Trophoblast cell (in vitro differentiated cells and primary cell): ENCODE results near the gene ZNF398.

Source experiments
- DNase-seq, 2 donors: peaks; one replicate each; pipeline ENCODE4 v3.0.0-alpha.2; 2016
- H2AFZ ChIP-seq: 2 replicates; pipeline ENCODE4 v1.6.1; 2013; ENCODE audit warnings: low read length, moderate library complexity, mild to moderate bottlenecking; ENCODE audit not compliant: insufficient read depth, poor library complexity
- H2AK5ac ChIP-seq: 2 replicates; pipeline ENCODE4 v1.6.1; 2013; ENCODE audit warnings: mild to moderate bottlenecking, low read length
- H2BK120ac ChIP-seq: 2 replicates; pipeline ENCODE4 v1.6.1; 2013; ENCODE audit warnings: low read length, mild to moderate bottlenecking, moderate library complexity; ENCODE audit not compliant: insufficient read depth, poor library complexity
- H2BK12ac ChIP-seq: 2 replicates; pipeline ENCODE4 v1.6.1; 2013; ENCODE audit warnings: mild to moderate bottlenecking, low read length, moderate library complexity
- H2BK5ac ChIP-seq: 2 replicates; pipeline ENCODE4 v1.6.1; 2013; ENCODE audit warnings: low read length, low read depth, moderate library complexity, mild to moderate bottlenecking; ENCODE audit not compliant: poor library complexity
- H3K14ac ChIP-seq: 2 replicates; pipeline ENCODE4 v1.6.1; 2013; ENCODE audit warnings: mild to moderate bottlenecking, low read length
- H3K18ac ChIP-seq: 2 replicates; pipeline ENCODE4 v1.6.1; 2013; ENCODE audit warnings: mild to moderate bottlenecking, low read length
- H3K23ac ChIP-seq: 2 replicates; pipeline ENCODE4 v1.6.1; 2013; ENCODE audit warnings: low read length
- H3K27ac ChIP-seq: 2 replicates; pipeline ENCODE4 v1.5.1; 2013; ENCODE audit warnings: low read depth, mild to moderate bottlenecking, inconsistent platforms, low read length, moderate library complexity
- H3K27me3 ChIP-seq: 2 replicates; pipeline ENCODE4 v1.6.1; 2013; ENCODE audit warnings: inconsistent platforms, mild to moderate bottlenecking, low read length, moderate library complexity; ENCODE audit not compliant: insufficient read depth
- H3K36me3 ChIP-seq, 2 experiments: 1 replicate in 1 of 2; 2 replicates in 1 of 2; pipeline ENCODE4 v1.6.1; 2013; ENCODE audit warnings: low read length in 2 of 2, mild to moderate bottlenecking in 2 of 2, moderate library complexity in 1 of 2; ENCODE audit not compliant: insufficient read depth in 2 of 2, control insufficient read depth in 1 of 2
- H3K4ac ChIP-seq: 2 replicates; pipeline ENCODE4 v1.6.1; 2013; ENCODE audit warnings: low read depth, mild to moderate bottlenecking, low read length, moderate library complexity
- H3K4me1 ChIP-seq, 2 experiments: 1 replicate in 1 of 2; 2 replicates in 1 of 2; pipeline ENCODE4 v1.6.1; 2013; ENCODE audit warnings: low read length in 2 of 2, mild to moderate bottlenecking in 2 of 2, moderate library complexity in 1 of 2; ENCODE audit not compliant: insufficient read depth in 2 of 2, control insufficient read depth in 1 of 2
- H3K4me2 ChIP-seq: 2 replicates; pipeline ENCODE4 v1.6.1; 2013; ENCODE audit warnings: inconsistent platforms, mild to moderate bottlenecking, low read length, moderate library complexity
- H3K4me3 ChIP-seq: 2 replicates; pipeline ENCODE4 v1.5.1; 2013; ENCODE audit warnings: mild to moderate bottlenecking, low read depth, low read length, inconsistent platforms
- H3K79me1 ChIP-seq: one replicate; pipeline ENCODE4 v1.6.1; 2013; ENCODE audit warnings: low read length
- H3K79me2 ChIP-seq: 2 replicates; pipeline ENCODE4 v1.6.1; 2013; ENCODE audit warnings: low read length, mild to moderate bottlenecking; ENCODE audit not compliant: control insufficient read depth, insufficient read depth, poor library complexity
- H3K9ac ChIP-seq: 2 replicates; pipeline ENCODE4 v1.6.1; 2013; ENCODE audit warnings: mild to moderate bottlenecking, low read length
- H3K9me3 ChIP-seq: 2 replicates; pipeline ENCODE4 v1.6.1; 2013; ENCODE audit warnings: low read depth, mild to moderate bottlenecking, control low read depth, inconsistent platforms, low read length; ENCODE audit not compliant: insufficient read depth
- H4K12ac ChIP-seq: 2 replicates; pipeline ENCODE4 v1.6.1; 2013; ENCODE audit warnings: low read depth, mild to moderate bottlenecking, low read length, moderate library complexity
- H4K8ac ChIP-seq: 2 replicates; pipeline ENCODE4 v1.6.1; 2013; ENCODE audit warnings: low read depth, mild to moderate bottlenecking, low read length, moderate library complexity
- H4K91ac ChIP-seq: one replicate; pipeline ENCODE4 v1.6.1; 2013; ENCODE audit warnings: low read depth, mild to moderate bottlenecking, low read length, moderate library complexity
- WGBS: extraction: QIAGEN DNeasy Blood & Tissue Kit; methylation state at CpG from one replicate; pipeline ENCODE4 v1.1.7; 2013; ENCODE audit warnings: missing lambda C conversion rate; ENCODE audit not compliant: insufficient read length, insufficient coverage; ENCODE audit errors: extremely low coverage; 5-methylcytosine and 5-hydroxymethylcytosine counted together

The ZNF398 gene

GRCh38 chr7:149214020-149214720 lies 66.9 kb downstream of the ZNF398 start:
- no peak overlapping the region for H2AK5ac ChIP-seq
- no peaks in the 10 kb centered on the region for H3K79me1 ChIP-seq
- H3K18ac ChIP-seq: no peak overlapping the region
- H3K36me3 ChIP-seq: peaks cover 43 to 67% of the 10 kb centered on the region in 2 experiments
- no peaks in the 10 kb centered on the region for H3K9me3 ChIP-seq
- no peak overlapping the region for H3K23ac ChIP-seq
- H3K9ac ChIP-seq: no peak overlapping the region
- H4K91ac ChIP-seq: no peak overlapping the region
- no peaks in the 10 kb centered on the region for H3K79me2 ChIP-seq
- WGBS: no CpG with 5 or more reads among the region's 7 CpGs
- no peak overlapping the region for H2BK12ac ChIP-seq
- no peak overlapping the region for H2AFZ ChIP-seq
- no peak overlapping the region for H3K4me2 ChIP-seq
- H3K14ac ChIP-seq: no peak overlapping the region
- H3K27ac ChIP-seq: no peak overlapping the region
- H3K4ac ChIP-seq: no peak overlapping the region
- H3K4me1 ChIP-seq: peaks cover 1 to 2% of the 10 kb centered on the region in 2 experiments
- H4K8ac ChIP-seq: no peak overlapping the region
- no peak overlapping the region for H2BK5ac ChIP-seq
- no peak for DNase-seq
- no peak overlapping the region for H3K4me3 ChIP-seq
- H3K27me3 ChIP-seq: no peaks in the 10 kb centered on the region
- no peak overlapping the region for H4K12ac ChIP-seq
- no peak overlapping the region for H2BK120ac ChIP-seq

- no peak overlapping the region for H2AK5ac ChIP-seq
- no peak overlapping the region for H3K4me3 ChIP-seq
- H3K23ac ChIP-seq: no peak overlapping the region
- H4K91ac ChIP-seq: no peak overlapping the region
- H3K4me1 ChIP-seq: peaks cover 5 to 9% of the 10 kb centered on the region in 2 experiments
- H3K27ac ChIP-seq: no peak overlapping the region
- H3K79me1 ChIP-seq: peaks cover 3% of the 10 kb centered on the region
- H2BK12ac ChIP-seq: no peak overlapping the region
- H3K9me3 ChIP-seq: no peaks in the 10 kb centered on the region
- no peak overlapping the region for H2BK120ac ChIP-seq
- no peaks in the 10 kb centered on the region for H3K27me3 ChIP-seq
- no peak overlapping the region for H3K14ac ChIP-seq
- H2AFZ ChIP-seq: no peak overlapping the region
- H3K79me2 ChIP-seq: no peaks in the 10 kb centered on the region
- H3K18ac ChIP-seq: no peak overlapping the region
- H4K8ac ChIP-seq: no peak overlapping the region
- no peak overlapping the region for H3K4me2 ChIP-seq
- peaks cover 34 to 56% of the 10 kb centered on the region in 2 experiments for H3K36me3 ChIP-seq
- no peak for DNase-seq
- H4K12ac ChIP-seq: no peak overlapping the region
- WGBS: no CpG with 5 or more reads among the region's 2 CpGs
- no peak overlapping the region for H2BK5ac ChIP-seq
- H3K4ac ChIP-seq: no peak overlapping the region
- no peak overlapping the region for H3K9ac ChIP-seq
These were observed 69.1 kb downstream of the ZNF398 start for GRCh38 chr7:149216402-149216801.

- Histone ChIP-seq H3K4me1 (peaks cover 5 to 9% of the 10 kb centered on the region in 2 experiments), H2BK120ac (no peak overlapping the region), H3K79me2 (no peaks in the 10 kb centered on the region), H3K27me3 (no peaks in the 10 kb centered on the region), H3K9me3 (no peaks in the 10 kb centered on the region), H4K91ac (no peak overlapping the region), H3K18ac (no peak overlapping the region), H2BK5ac (no peak overlapping the region), H3K9ac (no peak overlapping the region), H3K14ac (no peak overlapping the region), H3K4me3 (no peak overlapping the region), H2BK12ac (peak overlapping the region; percentile 10), H3K4me2 (no peak overlapping the region), H4K12ac (no peak overlapping the region), H3K79me1 (peaks cover 3% of the 10 kb centered on the region), H3K23ac (no peak overlapping the region), H3K36me3 (peaks cover 38 to 56% of the 10 kb centered on the region in 2 experiments), H4K8ac (no peak overlapping the region), H2AFZ (no peak overlapping the region), H3K27ac (no peak overlapping the region), H2AK5ac (no peak overlapping the region), H3K4ac (no peak overlapping the region)
- DNase-seq: no peak
- WGBS: no CpG with 5 or more reads among the region's 6 CpGs
These were observed 70.3 kb downstream of the ZNF398 start for GRCh38 chr7:149217570-149217969.

GRCh38 chr7:149218469-149219420 lies 71.5 kb downstream of the ZNF398 start:
- no peak overlapping the region for H4K91ac ChIP-seq
- no peak overlapping the region for H2AK5ac ChIP-seq
- no peak overlapping the region for H3K14ac ChIP-seq
- peak in 1 of 2 donors; percentile 21 for DNase-seq
- no peak overlapping the region for H4K12ac ChIP-seq
- no peak overlapping the region for H3K9ac ChIP-seq
- H3K4ac ChIP-seq: no peak overlapping the region
- no peak overlapping the region for H3K4me3 ChIP-seq
- no peaks in the 10 kb centered on the region for H3K27me3 ChIP-seq
- peaks cover 28 to 49% of the 10 kb centered on the region in 2 experiments for H3K36me3 ChIP-seq
- H2BK12ac ChIP-seq: no peak overlapping the region
- no peaks in the 10 kb centered on the region for H3K79me2 ChIP-seq
- no peaks in the 10 kb centered on the region for H3K9me3 ChIP-seq
- H2AFZ ChIP-seq: no peak overlapping the region
- no peak overlapping the region for H3K18ac ChIP-seq
- H3K23ac ChIP-seq: no peak overlapping the region
- no CpG with 5 or more reads among the region's 10 CpGs for WGBS
- no peak overlapping the region for H4K8ac ChIP-seq
- peaks cover 5 to 9% of the 10 kb centered on the region in 2 experiments for H3K4me1 ChIP-seq
- H3K27ac ChIP-seq: no peak overlapping the region
- H3K4me2 ChIP-seq: no peak overlapping the region
- H2BK5ac ChIP-seq: no peak overlapping the region
- no peak overlapping the region for H2BK120ac ChIP-seq
- peaks cover 3% of the 10 kb centered on the region for H3K79me1 ChIP-seq
